Brain microvascular endothelial cell (primary cell): Measurements from ENCODE around the gene PTDSS2.
"Not testable (repeated sequence)": the region's sequence is repeated elsewhere in the genome, so short reads cannot be mapped to it uniquely, and the experiment has no call there.

Experiments
- DNase-seq: peaks from one replicate; pipeline ENCODE4 v3.0.0-alpha.2; 2020
- H3K27ac ChIP-seq: fragments of 250-450 bp; sonication (Bioruptor Pico); 2 replicates; pipeline ENCODE4 v1.5.1; 2020; ENCODE audit warnings: mild to moderate bottlenecking, moderate library complexity
- H3K27me3 ChIP-seq: fragments of 250-450 bp; sonication (Bioruptor Pico); replicated peaks from 2 replicates; pipeline ENCODE4 v1.5.1; 2020; ENCODE audit warnings: mild to moderate bottlenecking
- H3K36me3 ChIP-seq: fragments of 250-450 bp; sonication (Bioruptor Pico); replicated peaks from 2 replicates; pipeline ENCODE4 v1.5.1; 2020; ENCODE audit warnings: mild to moderate bottlenecking
- H3K4me3 ChIP-seq: 2 replicates; pipeline ENCODE4 v1.5.1; 2011; ENCODE audit warnings: low read depth, mild to moderate bottlenecking, control low read depth, low read length, moderate library complexity
- CTCF ChIP-seq: IDR thresholded peaks from 2 replicates; pipeline ENCODE4 v1.5.1; 2011; ENCODE audit warnings: low read depth, mild to moderate bottlenecking, moderate library complexity, low read length, control low read depth, inconsistent platforms; ENCODE audit errors: missing control alignments
- in situ Hi-C: cut with HindIII; loops from 2 replicates; pipeline ENCODE4 v1.10.0; 2017; ENCODE audit warnings: low sequenced_read_pairs, low pct_ligation_motif_present

Gene PTDSS2

GRCh38 chr11:449889-450808 is at the start of gene PTDSS2:
Gene PTDSS2 (plus strand): TSS chr11:450279. CDS start chr11:450456, 177 bp downstream.
- peak; percentile 95 for DNase-seq
- TF ChIP-seq CTCF = no peak

GRCh38 chr11:401196-401595 is 48.9 kb upstream of the PTDSS2 start:
- H3K4me3 ChIP-seq, DNase-seq, H3K36me3 ChIP-seq, H3K27me3 ChIP-seq, H3K27ac ChIP-seq, in situ Hi-C loops: not testable (repeated sequence)

More at GRCh38 chr11:449889-450808, at the start of gene PTDSS2:
- in situ Hi-C loops = no loop called here
- Histone ChIP-seq H3K36me3 (peaks cover 6% of the 10 kb centered on the region), H3K4me3 (peak within 1 kb of the TSS; percentile 75), H3K27ac (peak within 1 kb of the TSS; percentile 85), H3K27me3 (no peaks in the 10 kb centered on the region)

GRCh38 chr11:403021-403760 is 46.9 kb upstream of the PTDSS2 start:
- no peak for DNase-seq
- no peaks in the 10 kb centered on the region for H3K36me3 ChIP-seq
- H3K4me3 ChIP-seq = no peak overlapping the region
- no peak overlapping the region for H3K27ac ChIP-seq
- TF ChIP-seq CTCF = no peak
- H3K27me3 ChIP-seq = peaks cover 8% of the 10 kb centered on the region
- in situ Hi-C loops = no loop called here

GRCh38 chr11:403761-404431 is 46.2 kb upstream of the PTDSS2 start:
- in situ Hi-C loops = no loop called here
- no peak overlapping the region for H3K27ac ChIP-seq
- no peak for DNase-seq
- H3K36me3 ChIP-seq = no peaks in the 10 kb centered on the region
- H3K4me3 ChIP-seq = no peak overlapping the region
- peaks cover 8% of the 10 kb centered on the region for H3K27me3 ChIP-seq
- no peak for TF ChIP-seq CTCF

GRCh38 chr11:404551-405264 is 45.4 kb upstream of the PTDSS2 start:
- no peak for DNase-seq
- H3K36me3 ChIP-seq = no peaks in the 10 kb centered on the region
- peaks cover 5% of the 10 kb centered on the region for H3K27me3 ChIP-seq
- H3K27ac ChIP-seq = no peak overlapping the region
- in situ Hi-C loops = no loop called here
- TF ChIP-seq CTCF = no peak
- no peak overlapping the region for H3K4me3 ChIP-seq
